Measurements from ENCODE around the gene SOCS7.

Gene SOCS7

DNA sequence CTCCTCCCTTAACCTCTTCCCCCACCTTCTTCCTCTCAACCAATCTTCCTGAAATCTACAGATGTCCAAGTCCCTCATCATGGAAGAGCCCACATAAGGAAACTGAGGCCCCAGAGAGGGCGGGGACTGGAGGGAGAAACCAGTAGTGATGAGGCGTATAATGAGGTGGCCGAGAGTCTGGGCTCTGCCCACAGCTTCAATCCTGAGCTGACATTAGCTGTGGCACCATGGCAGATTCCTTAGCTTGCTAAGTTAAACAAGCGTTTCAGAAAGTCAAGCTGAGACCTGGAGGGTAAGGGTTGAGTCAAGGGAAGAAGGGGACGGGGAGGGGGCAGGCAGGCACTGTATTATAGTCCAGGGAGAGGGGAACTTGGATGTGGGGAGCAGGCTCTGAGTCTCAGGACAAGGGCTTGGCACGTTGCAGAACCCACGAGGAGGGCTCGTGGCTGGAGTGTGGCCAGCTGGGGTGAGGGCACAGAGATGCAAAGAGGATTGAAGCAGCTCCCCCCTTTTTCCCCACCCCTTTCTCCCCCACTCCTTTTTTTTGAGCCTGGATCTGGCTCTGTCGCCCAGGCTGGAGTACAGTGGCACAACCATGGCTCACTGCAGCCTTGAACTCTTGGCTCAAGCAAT lies 89.9 kb downstream of the SOCS7 start:
- no peak for DNase-seq (ENCODE audit: low read depth in 3 of 3)

DNA sequence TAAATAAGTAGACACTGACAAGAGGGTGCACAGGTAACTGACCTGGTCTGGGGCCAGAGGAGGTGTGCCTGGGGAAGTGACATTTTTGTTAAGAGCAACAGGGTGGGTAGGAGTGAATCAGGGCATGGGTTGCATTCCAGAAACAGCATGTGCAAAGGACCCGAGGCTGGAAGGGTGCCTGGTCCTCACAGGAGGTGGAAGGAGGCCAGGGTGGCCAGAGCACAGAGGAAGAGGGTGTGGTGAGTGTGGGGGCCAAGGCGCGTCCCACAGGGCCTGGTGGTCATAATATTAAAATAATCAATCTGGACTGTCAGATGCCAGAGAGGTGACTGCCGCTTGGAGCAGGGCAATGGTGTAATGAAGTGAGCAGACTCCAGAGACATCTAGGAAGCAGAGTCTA lies 90.9 kb downstream of the SOCS7 start:
- DNase-seq (ENCODE audit: low read depth in 3 of 3): no peak

DNA sequence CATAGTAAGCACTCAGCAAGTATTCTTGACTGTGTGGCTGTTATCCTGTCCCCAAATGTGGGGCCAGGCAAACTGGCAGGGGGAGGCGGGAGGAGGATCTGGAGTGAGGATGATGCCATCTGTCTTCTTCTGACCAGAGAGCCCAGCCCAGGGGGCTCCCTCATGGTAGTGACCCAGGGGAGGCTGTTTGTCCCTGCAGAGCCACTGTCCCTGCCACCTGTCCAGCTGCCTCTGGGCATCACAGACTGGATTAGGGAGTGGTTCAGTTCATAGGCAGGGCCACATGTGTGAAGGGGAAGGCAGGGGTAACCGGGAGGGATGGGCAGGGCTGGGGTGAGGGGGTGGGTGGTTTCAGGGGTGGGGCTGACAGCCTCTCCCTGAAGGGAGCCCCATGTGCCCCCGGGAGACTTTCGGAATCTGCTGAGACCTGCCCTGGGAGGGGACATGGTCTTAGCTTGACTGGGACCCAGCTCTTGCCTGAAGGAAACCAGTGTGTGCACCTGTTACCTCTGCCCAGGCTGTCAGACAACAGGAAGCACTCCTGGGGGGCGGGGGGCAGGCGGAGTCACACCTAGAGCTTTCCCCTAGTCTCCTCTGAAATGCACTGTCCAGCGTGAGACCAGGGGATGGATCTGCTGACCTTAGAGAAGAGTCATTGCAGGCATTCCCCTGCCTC lies 91.8 kb downstream of the SOCS7 start:
- no peak for DNase-seq (ENCODE audit: low read depth in 3 of 3)

DNA sequence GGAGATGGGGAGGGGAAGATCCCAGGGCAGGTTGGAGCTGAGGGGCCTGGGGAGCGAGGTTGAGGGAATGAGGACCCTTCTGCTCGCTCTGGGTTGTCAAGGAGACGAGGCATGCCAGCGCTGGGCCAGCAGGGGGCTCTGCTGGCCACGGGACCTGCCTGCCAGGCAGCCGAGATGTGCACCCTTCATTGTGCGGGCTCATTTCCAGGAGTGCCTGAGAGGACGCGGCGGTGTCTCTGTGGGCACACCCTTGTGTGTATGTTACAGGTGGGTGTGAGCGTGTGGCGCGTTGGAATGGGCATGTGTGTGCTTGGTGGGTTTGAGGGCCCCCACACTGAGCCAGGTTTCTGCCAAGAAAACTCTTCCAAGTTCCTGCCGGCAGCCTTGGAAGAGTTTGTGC lies 92.5 kb downstream of the SOCS7 start:
- DNase-seq (ENCODE audit: low read depth in 3 of 3): peak in 2 of 3 experiments; percentile 24 to 33

DNA sequence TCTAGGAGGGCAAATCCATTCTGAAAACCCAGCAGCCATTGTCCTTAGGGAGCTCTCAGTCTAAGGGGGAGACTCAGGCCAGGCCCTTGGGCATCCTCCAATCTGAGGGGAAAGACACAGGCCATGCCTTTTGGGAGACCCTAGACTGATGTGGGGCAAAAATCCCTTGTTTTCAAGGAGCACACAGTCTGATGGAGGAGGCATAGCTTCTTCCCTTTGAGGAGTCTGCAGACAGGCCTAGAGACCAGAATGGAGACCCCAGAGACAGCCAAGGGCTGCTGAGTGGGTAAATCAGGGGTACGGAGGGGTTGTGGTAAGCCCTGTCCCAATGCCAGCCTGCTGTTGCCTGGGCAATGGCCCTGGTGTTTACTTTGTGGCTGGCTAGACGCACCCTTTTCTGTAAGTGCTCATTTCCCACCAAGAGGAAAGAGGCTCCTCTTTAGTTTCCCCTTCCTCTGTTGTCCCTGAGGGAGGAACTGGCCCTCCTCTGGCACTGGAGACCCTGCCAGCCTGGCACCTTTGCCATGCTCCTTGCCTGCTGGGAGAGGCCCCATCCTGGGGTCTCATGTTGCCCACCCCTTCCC lies 96.0 kb downstream of the SOCS7 start:
- DNase-seq (ENCODE audit: low read depth in 3 of 3): no peak

DNA sequence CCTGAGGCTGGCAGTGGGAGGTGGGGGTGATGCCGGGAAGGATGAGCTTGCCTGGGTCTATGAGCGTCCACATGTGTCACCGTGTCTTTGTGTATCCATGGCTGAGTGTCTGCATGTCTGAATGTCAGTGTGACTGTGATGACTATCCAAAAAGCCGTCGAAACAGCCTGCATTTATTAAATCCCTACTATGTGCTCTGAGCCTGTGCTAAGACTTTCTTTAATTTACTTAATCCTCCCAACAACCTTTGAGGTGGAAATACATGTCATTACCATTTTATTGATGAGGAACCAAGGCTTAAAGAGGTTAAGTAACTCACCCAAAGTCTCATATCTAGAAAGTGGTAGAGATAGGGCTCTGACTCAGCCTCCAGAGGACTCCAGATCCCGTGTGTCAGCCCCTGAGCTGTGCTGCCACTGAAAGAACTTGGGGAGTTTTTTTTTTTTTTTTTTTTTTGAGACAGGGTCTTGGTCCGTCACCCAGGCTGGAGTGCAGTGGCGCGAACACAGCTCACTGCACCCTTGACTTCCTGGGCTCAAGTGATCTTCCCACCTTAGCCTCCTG lies 96.6 kb downstream of the SOCS7 start:
- no peak for DNase-seq (ENCODE audit: low read depth in 3 of 3)

DNA sequence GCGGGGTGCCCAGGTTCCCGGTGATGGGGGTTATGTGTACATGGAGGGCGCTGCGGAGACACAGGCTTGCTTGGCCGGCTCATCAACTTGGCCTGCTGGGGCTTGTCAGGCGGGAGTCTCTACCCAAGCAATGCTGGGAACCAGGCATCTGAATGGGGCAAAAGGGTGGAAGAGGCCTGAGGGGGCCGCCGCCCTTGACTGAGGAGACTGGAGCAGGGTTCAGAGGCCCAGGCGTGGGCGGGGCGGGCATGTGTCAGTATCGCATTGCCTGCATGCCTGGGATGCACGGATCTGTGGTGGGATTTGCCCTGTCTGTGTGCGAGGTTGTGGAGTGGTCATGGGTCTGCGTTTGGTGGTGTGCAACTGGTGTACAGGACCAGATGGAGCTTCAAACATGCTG lies 97.7 kb downstream of the SOCS7 start:
- DNase-seq (ENCODE audit: low read depth in 3 of 3): no peak

DNA sequence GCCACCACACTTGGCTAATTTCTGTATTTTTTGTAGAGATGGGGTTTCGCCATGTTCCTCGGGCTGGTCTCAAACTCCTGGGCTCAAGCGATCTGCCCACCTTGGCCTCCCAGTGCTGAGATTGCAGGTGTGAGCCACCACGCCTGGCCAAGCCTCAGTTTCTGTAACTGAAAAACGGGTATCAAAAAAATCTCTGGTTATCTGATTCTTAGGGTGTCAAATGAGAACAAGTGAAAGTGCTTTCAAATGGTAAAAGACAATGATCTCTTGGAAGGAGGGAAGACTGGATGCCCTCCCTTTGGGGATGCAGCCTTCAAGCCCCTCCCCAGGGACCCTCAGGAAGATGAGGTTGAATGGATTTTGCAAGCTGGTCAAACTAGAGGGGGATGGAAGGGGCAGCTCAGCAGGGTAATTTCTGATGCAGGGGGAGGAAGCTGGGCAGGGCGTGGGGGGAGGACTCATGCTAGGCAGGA lies 98.9 kb downstream of the SOCS7 start:
- no peak for DNase-seq (ENCODE audit: low read depth in 3 of 3)

DNA sequence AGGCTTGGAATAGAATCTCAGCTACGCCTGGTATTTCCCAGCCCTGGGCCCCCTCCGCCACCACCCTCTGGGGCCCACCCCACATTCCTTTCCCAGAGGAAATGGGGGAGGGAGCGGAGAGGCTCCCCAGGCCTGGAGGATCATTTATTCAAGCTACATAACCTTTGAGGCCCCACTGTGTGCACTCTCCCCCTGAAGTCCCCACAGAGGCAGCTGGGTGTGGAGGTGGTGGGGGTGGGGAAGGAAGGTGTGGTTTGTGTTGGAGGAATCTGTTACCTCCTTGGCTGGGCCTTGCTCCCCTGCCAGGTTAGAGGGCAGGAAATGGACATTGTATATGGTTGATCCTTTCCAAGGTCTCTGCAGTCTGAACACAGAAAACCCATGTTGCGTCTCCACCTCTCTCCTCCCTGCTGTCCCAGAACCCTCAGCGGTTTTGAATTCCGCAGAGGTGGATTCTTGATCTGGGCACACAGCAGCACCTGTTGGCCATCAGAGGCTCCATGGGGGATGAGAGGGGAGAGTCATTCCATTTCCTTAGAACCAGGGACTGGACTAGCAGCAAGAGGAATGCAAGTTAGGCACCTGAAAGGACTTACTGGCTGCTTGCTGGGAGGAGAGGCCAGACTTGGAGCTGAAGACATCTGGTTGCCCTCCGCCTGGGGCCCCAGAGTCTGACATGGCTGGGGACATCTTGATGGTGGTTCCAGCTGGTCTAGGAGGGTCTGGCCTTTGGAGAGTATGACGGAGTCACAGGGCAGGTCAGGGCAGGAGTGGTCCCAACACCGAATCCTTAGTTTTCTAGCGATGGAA lies 99.6 kb downstream of the SOCS7 start:
- no peak for DNase-seq (ENCODE audit: low read depth in 3 of 3)

DNA sequence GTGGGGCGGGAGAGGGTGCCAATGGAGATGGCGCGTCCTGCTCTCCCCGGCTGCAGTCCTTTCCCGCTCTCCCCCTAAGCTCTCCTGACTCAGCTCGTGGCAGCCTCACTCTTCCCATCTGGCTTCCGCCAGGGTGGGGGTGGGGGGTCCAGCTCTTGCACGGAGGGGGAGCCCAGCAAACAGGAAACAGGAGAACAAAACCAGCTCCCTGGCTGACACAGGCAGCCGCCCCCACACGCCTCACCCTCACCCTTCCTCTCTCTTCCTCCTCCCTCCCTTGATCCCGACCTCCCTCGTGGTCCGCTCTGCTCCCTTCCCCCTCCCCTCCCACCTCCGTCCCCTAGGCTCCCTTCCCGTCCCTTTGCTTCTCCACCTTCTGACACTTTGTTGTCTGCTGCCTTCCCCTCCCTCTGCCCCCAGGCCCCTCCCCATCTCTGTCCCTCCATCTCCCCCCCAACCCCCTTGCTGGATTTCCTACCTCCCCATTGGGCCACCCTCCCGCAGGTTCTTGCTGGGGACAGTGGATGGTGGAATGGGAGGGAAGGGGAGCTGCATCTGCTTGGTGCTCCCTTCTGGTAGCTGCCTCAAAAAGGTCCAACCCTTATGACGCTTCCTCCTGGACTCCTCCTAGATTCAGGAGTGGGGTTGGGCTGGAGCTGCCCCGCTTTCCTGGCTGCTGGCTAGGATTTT lies 100.3 kb downstream of the SOCS7 start:
- DNase-seq (ENCODE audit: low read depth in 3 of 3): no peak

DNA sequence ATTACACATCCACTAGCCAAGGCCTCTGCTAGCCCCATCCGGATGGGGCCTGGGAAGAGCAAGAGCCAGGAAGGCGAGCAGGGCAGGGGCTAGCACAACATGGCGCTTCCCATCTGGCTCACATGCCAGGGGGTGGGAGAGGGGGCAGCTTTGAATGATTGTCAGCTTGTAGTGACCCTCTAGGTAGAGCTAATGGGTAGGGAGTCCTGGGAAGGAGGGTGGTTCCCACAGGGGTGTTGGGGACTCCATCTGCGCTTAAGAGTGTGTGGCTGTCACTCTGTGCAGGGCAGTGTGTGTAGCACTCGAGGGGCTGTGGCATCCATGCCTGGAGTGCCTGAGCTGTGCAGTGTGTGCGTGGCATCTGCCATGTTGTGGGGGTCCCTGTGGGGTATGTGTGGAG lies 101.1 kb downstream of the SOCS7 start:
- no peak for DNase-seq (ENCODE audit: low read depth in 3 of 3)

DNA sequence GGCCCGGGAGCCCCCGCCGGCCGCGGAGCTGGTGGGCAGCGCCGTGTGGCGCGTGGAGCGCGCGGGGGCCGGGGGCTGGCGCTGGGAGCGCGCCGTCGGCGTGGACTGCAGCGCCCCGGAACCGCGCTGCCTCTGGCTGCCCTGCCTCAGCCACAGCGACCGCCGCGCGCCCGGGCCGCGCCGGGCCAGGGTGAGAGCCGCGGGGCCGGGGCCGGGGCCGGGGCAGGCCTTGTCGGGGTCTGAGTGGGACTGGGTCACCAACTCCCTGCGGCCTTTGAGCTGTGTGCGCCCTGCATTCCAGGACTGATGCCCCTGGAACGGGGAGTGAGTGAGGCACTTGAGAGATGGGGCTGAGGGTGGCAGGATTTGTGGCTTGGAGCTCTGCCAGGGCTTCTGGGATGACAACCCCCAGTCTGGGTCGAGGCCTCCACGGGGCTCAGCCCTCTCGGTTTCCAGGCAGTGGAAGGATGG lies 102.3 kb downstream of the SOCS7 start:
- no peak for DNase-seq (ENCODE audit: low read depth in 3 of 3)

DNA sequence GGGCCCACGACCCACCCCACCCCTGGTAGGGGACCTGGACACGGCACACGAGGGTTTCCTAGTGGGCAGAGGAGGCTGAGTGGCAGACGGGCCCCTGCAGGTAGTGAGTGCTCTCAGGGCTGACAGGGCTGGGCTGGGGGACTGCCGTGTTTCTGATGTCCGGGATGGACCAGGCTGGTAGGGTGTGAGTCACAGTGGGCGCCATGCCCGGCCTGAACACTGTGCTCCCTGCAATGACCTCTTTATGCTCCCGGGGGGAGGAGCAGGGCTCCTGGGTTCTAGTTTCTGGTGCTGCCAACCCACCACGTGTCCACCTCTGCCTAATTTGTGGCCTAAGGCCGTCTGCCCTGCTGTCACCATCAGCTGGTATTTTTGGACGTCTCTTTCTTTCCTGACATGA lies 102.9 kb downstream of the SOCS7 start:
- DNase-seq (ENCODE audit: low read depth in 3 of 3): no peak
